Fibroblast of lung (primary cell): ENCODE data around the gene PPFIBP1.

Experiments used
- CTCF ChIP-seq, 2 donors: IDR thresholded peaks in 1 of 2; conservative IDR thresholded peaks in 1 of 2; 1 replicate in 1 of 2; 2 replicates in 1 of 2; pipeline ENCODE4 v1.5.1; 2011 to 2012; ENCODE audit warnings: low read length in 2 of 2, control low read depth in 1 of 2, inconsistent platforms in 1 of 2, low read depth in 1 of 2, mild to moderate bottlenecking in 1 of 2
- EZH2 ChIP-seq: IDR thresholded peaks from 2 replicates; pipeline ENCODE4 v1.5.1; 2012; ENCODE audit warnings: low read length, control low read depth, mild to moderate bottlenecking; ENCODE audit errors: missing control alignments

GRCh38 chr12:27549236-27549800 lies 25.3 kb downstream of the PPFIBP1 start:
- no peak for TF ChIP-seq CTCF (conservative IDR thresholded peaks at IDR 0.05 in 1 of 2, IDR thresholded peaks at IDR 0.05 in 1 of 2; ENCODE audit: low read depth in 1 of 2, low read length in 2 of 2)
- TF ChIP-seq EZH2, result no peak
